Fibroblast of pulmonary artery (primary cell): ENCODE data around the gene PTPRN2.

Experiments
- DNase-seq: peaks from one replicate; pipeline ENCODE4 v3.0.0-alpha.2; 2010; ENCODE audit warnings: low read depth
- H3K4me3 ChIP-seq: replicated peaks from 2 replicates; pipeline ENCODE4 v1.5.1; 2011; ENCODE audit warnings: low read depth, mild to moderate bottlenecking, control low read depth, low read length, moderate library complexity
- CTCF ChIP-seq: IDR thresholded peaks from 2 replicates; pipeline ENCODE4 v1.5.1; 2011; ENCODE audit warnings: mild to moderate bottlenecking, control low read depth, low read length, inconsistent platforms; ENCODE audit errors: missing control alignments

Gene PTPRN2

DNA sequence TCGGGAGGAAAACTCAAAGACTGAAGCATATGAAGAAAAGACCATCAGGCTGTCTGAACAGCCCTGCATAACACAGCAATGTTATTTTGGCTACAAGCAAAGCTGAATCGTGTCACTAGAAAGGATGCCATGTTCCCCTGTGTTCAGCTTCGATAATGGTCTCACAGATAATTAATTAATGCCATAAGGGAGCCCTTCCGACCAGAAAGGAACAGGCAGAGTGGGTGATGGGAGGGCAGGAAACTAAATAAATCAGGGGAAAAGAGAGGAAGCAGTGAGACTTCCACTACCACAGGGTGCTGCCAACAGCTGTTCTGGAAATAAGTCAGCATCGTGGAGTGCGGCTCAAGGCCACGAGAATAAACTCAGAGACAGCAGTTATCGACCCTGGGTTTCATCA is 3.2 kb downstream of the PTPRN2 start:
- no peak overlapping the region for H3K4me3 ChIP-seq
- TF ChIP-seq CTCF: no peak
- DNase-seq: no peak

- no peak for TF ChIP-seq CTCF
- DNase-seq: no peak
- no peak overlapping the region for H3K4me3 ChIP-seq
These were observed 3.8 kb downstream of the PTPRN2 start for GRCh38 chr7:158583810-158584209.

DNA sequence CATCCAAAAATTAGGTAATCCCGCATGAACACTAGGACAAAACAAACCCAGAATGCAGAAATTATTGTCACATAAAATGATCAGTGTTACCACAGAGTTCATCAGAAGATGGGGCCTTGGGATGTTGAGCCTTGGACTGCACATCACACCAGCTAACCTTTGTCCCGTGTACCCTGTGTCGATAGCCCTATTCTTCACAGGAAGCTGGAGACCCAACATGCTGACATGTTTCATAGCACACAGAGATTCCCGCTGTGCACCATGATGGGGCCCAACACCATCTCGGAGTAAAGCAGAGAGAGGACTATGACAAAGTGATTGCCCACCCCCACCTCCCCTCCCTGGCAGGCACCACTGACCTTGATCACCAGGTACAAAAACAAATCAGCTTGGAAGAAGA is 4.5 kb downstream of the PTPRN2 start:
- no peak for TF ChIP-seq CTCF
- DNase-seq: no peak
- no peak overlapping the region for H3K4me3 ChIP-seq

DNA sequence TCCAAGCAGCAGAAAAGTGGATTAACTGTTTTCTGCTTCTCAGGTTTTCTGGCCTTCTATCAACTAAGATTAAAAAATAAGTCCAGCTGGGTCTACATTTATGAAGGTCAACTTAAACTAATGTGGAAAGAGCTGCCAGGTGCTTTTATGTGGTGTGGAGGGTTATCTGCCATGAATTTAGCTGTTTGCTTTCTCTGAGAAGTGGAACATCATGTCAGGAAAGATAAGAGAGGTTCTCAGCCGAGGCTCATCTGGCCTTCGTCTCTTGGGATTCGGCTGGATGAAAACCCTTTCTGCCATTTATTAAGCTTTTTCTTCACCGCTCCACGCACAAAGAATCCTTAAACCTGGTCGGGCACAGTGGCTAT is 5.5 kb downstream of the PTPRN2 start:
- no peak overlapping the region for H3K4me3 ChIP-seq

DNA sequence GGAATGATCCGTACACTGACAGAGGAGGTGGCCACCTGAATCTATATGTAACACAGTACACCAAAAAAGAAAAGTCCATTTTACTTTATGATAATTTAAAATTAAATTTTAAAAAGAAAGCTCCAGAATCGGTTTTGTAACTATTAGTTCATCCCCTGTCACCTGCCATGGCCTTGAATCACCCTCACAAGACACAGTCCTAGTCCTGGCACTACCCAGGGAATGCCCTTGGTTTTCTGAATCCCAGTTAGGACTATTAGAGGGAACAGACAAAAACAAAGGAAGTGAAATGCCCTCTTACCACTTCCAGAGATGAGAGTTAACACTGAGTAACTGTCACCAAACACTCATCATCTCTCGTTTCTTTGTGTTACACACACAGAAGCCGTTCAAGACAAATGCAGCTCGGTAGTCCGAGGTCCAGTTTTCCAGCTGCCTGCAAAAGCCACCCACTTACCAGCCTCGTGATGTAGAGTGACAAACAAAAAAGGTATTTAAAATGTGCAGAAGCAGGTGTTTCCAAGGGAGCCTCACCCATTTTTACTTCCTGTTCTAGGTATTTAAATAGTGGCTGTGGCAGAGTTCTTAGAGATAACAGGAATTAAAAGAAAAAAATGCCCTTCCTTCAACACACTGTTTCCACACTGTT is 6.1 kb downstream of the PTPRN2 start:
- no peak for DNase-seq
- TF ChIP-seq CTCF: no peak
- no peak overlapping the region for H3K4me3 ChIP-seq

More for the DNA sequence above, 5.5 kb downstream of the PTPRN2 start:
- no peak for TF ChIP-seq CTCF
- no peak for DNase-seq

DNA sequence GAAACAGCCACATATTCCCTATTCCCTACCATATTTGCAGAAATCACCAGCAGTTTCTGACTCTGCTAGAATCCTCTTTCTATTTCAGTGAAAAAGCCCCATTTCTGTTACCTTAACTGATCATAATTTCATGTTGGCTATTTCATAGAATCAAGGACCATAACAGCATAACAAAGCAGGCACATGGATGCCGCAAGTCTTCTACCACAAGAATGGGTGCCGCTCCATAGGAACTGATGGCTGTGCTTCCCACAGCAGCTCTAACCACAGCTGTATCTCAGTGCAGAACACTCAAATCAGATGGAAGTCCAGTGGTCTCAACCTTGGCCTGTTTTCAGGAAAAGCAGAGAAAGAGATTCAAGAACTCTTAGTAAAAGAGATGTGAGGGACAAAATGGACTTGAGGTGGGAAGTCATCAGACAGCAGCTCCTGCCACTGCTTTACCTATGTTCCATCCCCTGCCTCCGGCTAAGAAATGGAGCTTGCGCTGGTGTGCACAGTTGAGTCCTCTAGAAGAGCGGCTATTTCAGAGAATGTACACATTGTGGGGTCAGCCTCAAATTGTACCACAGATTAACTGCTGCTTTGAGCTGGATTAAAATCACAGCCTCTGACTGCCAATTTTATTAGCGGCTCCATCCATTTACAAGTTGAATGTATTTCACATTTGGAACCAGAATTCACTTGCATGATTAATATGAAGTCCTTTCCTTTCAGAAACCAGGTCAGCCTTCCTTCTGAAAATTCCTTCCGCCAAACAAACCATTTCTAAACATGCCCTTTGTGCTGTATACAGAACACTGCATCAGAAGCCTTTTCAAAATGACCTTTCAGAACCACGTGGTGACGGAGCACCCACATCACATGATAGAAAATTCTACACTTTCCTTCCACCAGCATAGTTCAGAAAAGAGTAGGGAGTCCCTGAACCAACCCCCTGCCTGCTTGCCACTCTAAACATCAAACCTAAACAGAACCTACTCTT is 7.7 kb downstream of the PTPRN2 start:
- H3K4me3 ChIP-seq: no peak overlapping the region
- no peak for DNase-seq
- TF ChIP-seq CTCF: no peak
